ENCODE results near the gene RFNG. TPM values are rescaled to one million over a fixed set of nuclear protein-coding genes. Genes with fewer than 3 reads are reported as not detected.
"Not testable (repeated sequence)": the region's sequence is repeated elsewhere in the genome, so short reads cannot be mapped to it uniquely, and the experiment has no call there.

Gene RFNG
- total RNA-seq, 1 experiment from 2014 or later = 40.4 TPM

- intact Hi-C loops (cut with micrococcal nuclease; ENCODE audit: unreplicated experiment) = no loop called here
- no peaks in the 10 kb centered on the region for H3K27me3 ChIP-seq (ENCODE audit: insufficient read depth, low read depth)
- H3K27ac ChIP-seq = no peak overlapping the region
- H4K20me1 ChIP-seq (ENCODE audit: insufficient read depth) = no peaks in the 10 kb centered on the region
- H3K4me3 ChIP-seq = no peak overlapping the region
- DNase-seq = no peak
- no peak for TF ChIP-seq EZH2 (IDR thresholded peaks at IDR 0.05; ENCODE audit: low read depth)
- no peak for TF ChIP-seq CTCF (conservative IDR thresholded peaks at IDR 0.05)
- H3K4me1 ChIP-seq (replicated peaks; ENCODE audit: insufficient read depth) = 0 out of 2 replicates have a peak, but pooled peaks cover 5% of the 10 kb centered on the region
- no peaks in the 10 kb centered on the region for H3K9me2 ChIP-seq (ENCODE audit: insufficient read depth)
- no peaks in the 10 kb centered on the region for H3K9me3 ChIP-seq (ENCODE audit: insufficient read depth, low read depth)
- H3K36me3 ChIP-seq (ENCODE audit: low read depth) = no peaks in the 10 kb centered on the region
- H3K4me2 ChIP-seq = no peak overlapping the region
- peaks cover 4% of the 10 kb centered on the region; the same call in 1 of the 2 replicates for H3F3A ChIP-seq (ENCODE audit: insufficient read depth, low read depth)
- ChIA-PET POLR2A (ENCODE audit: unreplicated experiment) (no interaction called here), CTCF (interaction anchor here (0.6 kb wide), 1 partner anchor 62 kb away, joined by 4 read pairs; no protein-coding TSS in a partner anchor)
- H2AFZ ChIP-seq = no peak overlapping the region
- H3K79me2 ChIP-seq (ENCODE audit: low read depth) = no peaks in the 10 kb centered on the region
- no TSS peak for BruUV-seq (replicated peaks)
Measured at GRCh38 chr17:82041144-82041814, 10.3 kb downstream of the RFNG start.

GRCh38 chr17:82039695-82040299, 11.8 kb downstream of the RFNG start:
- Histone ChIP-seq H4K20me1 (ENCODE audit: insufficient read depth) (no peaks in the 10 kb centered on the region), H3K4me3 (no peak overlapping the region), H3F3A (ENCODE audit: insufficient read depth, low read depth) (peaks cover 4% of the 10 kb centered on the region; the same call in 1 of the 2 replicates), H3K9me2 (ENCODE audit: insufficient read depth) (no peaks in the 10 kb centered on the region), H3K36me3 (ENCODE audit: low read depth) (no peaks in the 10 kb centered on the region), H3K4me2 (no peak overlapping the region), H3K79me2 (ENCODE audit: low read depth) (no peaks in the 10 kb centered on the region), H2AFZ (no peak overlapping the region), H3K27ac (no peak overlapping the region), H3K9me3 (ENCODE audit: insufficient read depth, low read depth) (no peaks in the 10 kb centered on the region), H3K27me3 (ENCODE audit: insufficient read depth, low read depth) (no peaks in the 10 kb centered on the region), H3K4me1 (replicated peaks; ENCODE audit: insufficient read depth) (0 out of 2 replicates have a peak, but pooled peaks cover 6% of the 10 kb centered on the region)
- no TSS peak for BruUV-seq (replicated peaks)
- intact Hi-C loops (cut with micrococcal nuclease; ENCODE audit: unreplicated experiment) = loop anchor here (5.0 to 10.0 kb wide), 2 partner anchors 58 to 205 kb away; partner anchors contain the start of gene FASN
- TF ChIP-seq CTCF (conservative IDR thresholded peaks at IDR 0.05) (no peak), EZH2 (IDR thresholded peaks at IDR 0.05; ENCODE audit: low read depth) (no peak)
- ChIA-PET CTCF (no interaction called here), POLR2A (ENCODE audit: unreplicated experiment) (no interaction called here)
- no peak for DNase-seq

GRCh38 chr17:82038796-82039409, 12.7 kb downstream of the RFNG start:
- H3K27me3 ChIP-seq (ENCODE audit: insufficient read depth, low read depth); BruUV-seq (replicated peaks); H3K27ac ChIP-seq; H3K4me3 ChIP-seq; DNase-seq; H3K9me2 ChIP-seq (ENCODE audit: insufficient read depth); POLR2A ChIA-PET (ENCODE audit: unreplicated experiment); H3K4me2 ChIP-seq; H4K20me1 ChIP-seq (ENCODE audit: insufficient read depth); H3F3A ChIP-seq (ENCODE audit: insufficient read depth, low read depth); CTCF ChIA-PET; H3K4me1 ChIP-seq (replicated peaks; ENCODE audit: insufficient read depth); H2AFZ ChIP-seq; H3K9me3 ChIP-seq (ENCODE audit: insufficient read depth, low read depth); H3K36me3 ChIP-seq (ENCODE audit: low read depth); H3K79me2 ChIP-seq (ENCODE audit: low read depth): not testable (repeated sequence)
- intact Hi-C loops (cut with micrococcal nuclease; ENCODE audit: unreplicated experiment) = loop anchor here (5.0 to 10.0 kb wide), 2 partner anchors 58 to 206 kb away; partner anchors contain the start of gene FASN

Data from PC-9 (cell line).